CD4-positive, alpha-beta memory T cell (primary cell): Measurements from ENCODE around the gene PAXX. TPM values are rescaled to one million over a fixed set of nuclear protein-coding genes. Genes with fewer than 3 reads are reported as not detected.
"Not testable (repeated sequence)": the region's sequence is repeated elsewhere in the genome, so short reads cannot be mapped to it uniquely, and the experiment has no call there.

Source experiments
- CTCF ChIA-PET: fragments of 350-600 bp; sonication (Branson Sonifier 250); formaldehyde crosslinking; loops from one replicate; lab custom pipeline; 2021; ENCODE audit warnings: inconsistent platforms; ENCODE audit not compliant: partially characterized antibody; lab: Charles Lee
- POLR2A ChIA-PET: fragments of 350-600 bp; sonication (Branson Sonifier 250); formaldehyde crosslinking; loops from one replicate; lab custom pipeline; 2021; ENCODE audit not compliant: partially characterized antibody; lab: Charles Lee
- DNase-seq, 5 donors: peaks; one replicate each; pipeline versions ENCODE4 v3.0.0 to v3.0.0-alpha.2; 2020 to 2022; ENCODE audit warnings: mixed read lengths in 1 of 5
- H3K27ac ChIP-seq: one replicate; pipeline ENCODE4 v1.7.0; 2013; ENCODE audit warnings: low read depth, low read length
- H3K27me3 ChIP-seq: 2 replicates; pipeline ENCODE4 v1.7.0; 2013; ENCODE audit warnings: mild to moderate bottlenecking, low read length, moderate library complexity; ENCODE audit not compliant: insufficient read depth
- H3K36me3 ChIP-seq: 2 replicates; pipeline ENCODE4 v1.7.0; 2013; ENCODE audit warnings: mild to moderate bottlenecking, low read length, moderate library complexity; ENCODE audit not compliant: insufficient read depth
- H3K4me1 ChIP-seq: 2 replicates; pipeline ENCODE4 v1.7.0; 2013; ENCODE audit warnings: mild to moderate bottlenecking, low read length, moderate library complexity; ENCODE audit not compliant: insufficient read depth
- H3K4me3 ChIP-seq, 2 donors: one replicate each; pipeline ENCODE4 v1.7.0; 2013; ENCODE audit warnings: low read length in 2 of 2, mild to moderate bottlenecking in 1 of 2
- H3K9me3 ChIP-seq, 2 donors: one replicate each; pipeline ENCODE4 v1.7.0; 2013; ENCODE audit warnings: low read length in 2 of 2, control low read depth in 1 of 2; ENCODE audit not compliant: control insufficient read depth in 1 of 2
- H3K27ac Mint-ChIP-seq, 7 donors: one replicate each; pipeline ENCODE4 v1.8.0; 2020 to 2021; ENCODE audit warnings: mixed read lengths in 7 of 7, mild to moderate bottlenecking in 6 of 7, inconsistent platforms in 3 of 7, moderate library complexity in 3 of 7
- H3K27me3 Mint-ChIP-seq, 2 donors: one replicate each; pipeline ENCODE4 v1.8.0; 2020 to 2021; ENCODE audit warnings: mixed read lengths in 2 of 2
- H3K36me3 Mint-ChIP-seq, 2 donors: one replicate each; pipeline ENCODE4 v1.8.0; 2020 to 2021; ENCODE audit warnings: mixed read lengths in 2 of 2, inconsistent platforms in 1 of 2, mild to moderate bottlenecking in 1 of 2
- H3K4me1 Mint-ChIP-seq, 4 donors: one replicate each; pipeline ENCODE4 v1.8.0; 2020 to 2021; ENCODE audit warnings: mixed read lengths in 4 of 4, mild to moderate bottlenecking in 1 of 4
- H3K4me3 Mint-ChIP-seq, 8 donors: one replicate each; pipeline ENCODE4 v1.8.0; 2020 to 2021; ENCODE audit warnings: mixed read lengths in 8 of 8, mild to moderate bottlenecking in 7 of 8, moderate library complexity in 6 of 8, inconsistent platforms in 3 of 8
- H3K9me3 Mint-ChIP-seq, 8 donors: one replicate each; pipeline ENCODE4 v1.8.0; 2020 to 2021; ENCODE audit warnings: mixed read lengths in 8 of 8, mild to moderate bottlenecking in 5 of 8, inconsistent platforms in 3 of 8, moderate library complexity in 1 of 8
- intact Hi-C: fragments of 100-400 bp; cut with micrococcal nuclease; formaldehyde crosslinking; loops from one replicate; pipeline ENCODE4 v1.15.1; 2023
- polyA plus RNA-seq, 2 donors: library from polyadenylated mRNA; unstranded; fragments of 300-500 nt; fragmentation: Illumina TruSeq; gene quantifications; one replicate each; pipeline ENCODE4 v1.2.3, GENCODE V29; 2021
- total RNA-seq, 2 experiments: library from RNA; stranded (reverse); gene quantifications; one replicate each; pipeline ENCODE4 v1.2.3, GENCODE V29; 2021

PAXX gene
- total and polyA plus RNA-seq, 4 experiments from 2014 or later, result 76.0 to 103 (median 97.5) TPM

DNA sequence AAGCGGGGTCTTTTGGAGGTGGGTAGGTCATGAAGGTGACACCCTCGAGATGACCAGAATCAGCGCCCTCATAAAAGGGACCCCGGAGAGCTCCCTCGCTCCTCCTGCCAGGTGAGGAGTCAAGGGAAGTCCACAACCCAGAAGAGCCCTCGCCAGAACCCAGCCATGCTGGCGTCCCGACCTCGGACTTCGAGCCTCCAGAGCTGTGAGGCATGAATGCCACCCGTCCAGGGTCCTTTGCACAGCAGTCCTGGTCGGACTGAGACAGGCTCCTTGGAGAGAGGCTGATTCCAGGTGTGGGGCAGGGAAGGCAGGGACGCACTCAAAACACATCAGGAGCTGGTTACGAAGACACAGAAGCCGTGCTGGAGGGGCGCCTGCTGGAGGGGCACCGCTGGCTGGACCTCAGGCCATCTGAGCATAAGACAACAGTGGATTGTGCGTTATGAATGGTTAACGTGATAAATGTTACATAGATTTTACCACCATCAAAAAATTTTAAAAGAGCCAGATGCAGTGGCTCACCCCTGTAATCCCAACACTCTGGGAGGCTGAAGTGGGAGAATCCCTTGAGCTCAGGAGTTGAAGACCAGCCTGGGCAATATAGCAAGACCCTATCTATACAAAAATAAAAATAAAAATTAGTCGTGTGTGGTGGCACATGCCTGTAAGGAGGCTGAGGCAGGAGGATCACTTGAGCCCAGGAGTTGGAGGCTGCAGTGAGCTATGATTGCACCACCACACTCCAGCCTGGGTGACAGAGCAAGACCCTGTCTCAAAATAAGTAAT, 9.8 kb downstream of the PAXX start:
- Histone ChIP-seq H3K27ac (no peak overlapping the region), H3K4me3 (no peak overlapping the region), H3K36me3 (no peaks in the 10 kb centered on the region), H3K9me3 (no peaks in the 10 kb centered on the region), H3K27me3 (no peaks in the 10 kb centered on the region), H3K4me1 (peaks cover 31% of the 10 kb centered on the region)
- Mint-ChIP-seq H3K9me3 (peaks cover 0 to 2% (median 0%) of the 10 kb centered on the region in 8 donors), H3K27me3 (no peaks in the 10 kb centered on the region), H3K4me1 (peaks cover 13 to 38% (median 19%) of the 10 kb centered on the region in 4 donors), H3K4me3 (no peak overlapping the region), H3K36me3 (no peaks in the 10 kb centered on the region), H3K27ac (no peak overlapping the region)
- ChIA-PET CTCF (interaction anchor here (0.6 to 3.9 kb wide), 8 partner anchors 15 to 54 kb away, joined by 3 to 18 read pairs (median 4); partner anchors contain the start of gene ABCA2), POLR2A (interaction anchor here (1.1 to 1.2 kb wide), 2 partner anchors 9 to 128 kb away, joined by 3 read pairs; partner anchors contain the start of gene PAXX)
- DNase-seq, result no peak
- intact Hi-C loops, result no loop called here

DNA sequence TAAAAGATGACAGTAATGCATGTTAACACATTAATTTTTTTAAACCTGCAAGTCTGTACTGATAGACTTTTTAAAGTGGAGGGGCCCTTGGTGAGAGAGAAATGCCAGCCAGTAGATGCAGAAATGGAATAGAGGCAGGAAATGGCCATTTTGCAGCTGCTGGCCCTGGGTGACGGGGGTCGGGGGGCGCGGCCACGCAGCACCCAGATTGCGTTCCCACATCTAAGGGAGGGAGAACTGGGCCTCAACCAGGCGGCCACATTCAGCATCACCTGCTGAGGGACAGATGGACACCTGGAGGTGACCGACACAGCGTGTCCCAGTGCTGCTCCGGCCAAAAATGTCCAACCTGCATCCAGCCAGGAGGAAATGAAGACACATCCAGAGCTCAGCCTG, 10.4 kb downstream of the PAXX start:
- ChIA-PET CTCF (interaction anchor here (0.6 to 3.9 kb wide), 5 partner anchors 27 to 69 kb away, joined by 3 to 18 read pairs (median 3); no protein-coding TSS in a partner anchor), POLR2A (interaction anchor here (1.2 kb wide), 1 partner anchor 10 kb away, joined by 3 read pairs; the partner anchor contains the start of gene PAXX)
- no peak overlapping the region for H3K4me3 Mint-ChIP-seq
- peaks cover 11 to 34% (median 15%) of the 10 kb centered on the region in 4 donors for H3K4me1 Mint-ChIP-seq
- Histone ChIP-seq H3K27me3 (no peaks in the 10 kb centered on the region), H3K4me1 (peaks cover 25% of the 10 kb centered on the region), H3K36me3 (no peaks in the 10 kb centered on the region), H3K9me3 (no peaks in the 10 kb centered on the region), H3K27ac (no peak overlapping the region), H3K4me3 (no peak overlapping the region)
- no peaks in the 10 kb centered on the region for H3K36me3 Mint-ChIP-seq
- intact Hi-C loops, result no loop called here
- H3K27ac Mint-ChIP-seq, result no peak overlapping the region
- DNase-seq, result no peak
- H3K9me3 Mint-ChIP-seq, result peaks cover 0 to 2% (median 0%) of the 10 kb centered on the region in 8 donors
- no peaks in the 10 kb centered on the region for H3K27me3 Mint-ChIP-seq

DNA sequence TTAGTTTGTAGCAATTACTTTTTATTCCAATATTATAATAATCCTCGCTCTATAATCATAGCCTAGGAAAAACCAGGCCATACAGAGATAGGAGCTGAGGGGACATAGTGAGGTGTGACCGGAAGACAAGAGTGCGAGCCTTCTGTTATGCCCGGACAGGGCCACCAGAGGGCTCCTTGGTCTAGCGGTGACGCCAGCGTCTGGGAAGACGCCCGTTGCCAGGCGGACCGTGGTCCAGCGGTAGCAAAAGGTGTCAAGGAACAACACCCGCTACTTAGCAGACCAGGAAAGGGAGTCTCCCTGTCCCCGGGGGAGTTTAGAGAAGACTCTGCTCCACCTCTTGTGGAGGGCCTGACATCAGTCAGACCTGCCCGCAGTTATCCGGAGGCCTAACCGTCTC, 12.1 kb downstream of the PAXX start:
- H3K4me1 ChIP-seq, result peaks cover 12% of the 10 kb centered on the region

DNA sequence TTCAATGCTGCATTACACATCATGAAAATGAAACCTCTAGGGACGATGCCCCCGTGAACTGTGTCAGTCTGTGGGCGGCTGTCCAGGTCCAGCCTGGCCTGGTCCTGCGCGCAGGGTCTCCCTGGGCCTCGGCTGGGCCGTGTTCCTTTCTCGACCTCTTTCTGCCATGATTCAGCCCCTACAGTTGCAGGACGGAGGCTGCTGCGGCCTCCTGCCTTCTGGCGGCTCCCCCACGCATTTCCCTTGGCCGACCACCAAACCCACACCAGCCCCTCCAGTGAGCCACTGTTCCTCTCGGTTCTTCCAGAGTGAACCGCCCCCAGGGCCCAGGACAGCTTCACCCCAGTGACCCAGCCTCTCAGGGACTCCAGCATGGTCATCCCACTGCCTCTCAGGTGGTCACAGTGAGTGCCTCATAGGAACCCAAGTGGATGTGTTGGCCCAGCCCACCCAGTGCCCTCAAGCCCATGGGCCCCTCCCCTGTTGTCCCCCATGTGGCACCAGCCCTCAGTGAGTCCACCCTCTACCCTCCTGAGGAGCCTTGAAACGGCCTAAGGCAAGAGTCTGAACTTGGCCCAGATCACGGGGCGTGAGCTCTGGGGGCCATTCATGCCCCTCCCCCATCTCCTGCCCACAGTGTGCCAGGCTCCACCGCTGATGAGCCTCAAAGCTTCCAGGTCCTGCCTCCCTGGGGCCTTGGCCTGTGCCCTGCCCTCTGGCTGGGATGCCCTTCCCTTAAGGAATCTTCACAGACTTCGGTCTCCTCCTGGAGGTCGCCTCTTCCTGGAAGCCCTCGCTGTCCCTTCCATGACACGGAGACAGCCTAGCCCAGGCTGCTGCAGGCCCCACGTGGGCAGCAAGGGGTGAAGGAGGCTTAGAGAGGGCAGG, 14.1 kb downstream of the PAXX start:
- Mint-ChIP-seq H3K27me3 (no peaks in the 10 kb centered on the region), H3K36me3 (peaks cover 0 to under 1% of the 10 kb centered on the region in 2 donors), H3K9me3 (peaks cover 0 to 2% (median 0%) of the 10 kb centered on the region in 8 donors), H3K4me3 (no peak overlapping the region), H3K27ac (peak overlapping the region in 2 of 7 donors; percentile 42 to 79), H3K4me1 (peaks cover 0 to 5% (median 0%) of the 10 kb centered on the region in 4 donors)
- Histone ChIP-seq H3K27me3 (no peaks in the 10 kb centered on the region), H3K4me3 (no peak overlapping the region), H3K36me3 (no peaks in the 10 kb centered on the region), H3K9me3 (no peaks in the 10 kb centered on the region), H3K27ac (no peak overlapping the region), H3K4me1 (no peaks in the 10 kb centered on the region)
- intact Hi-C loops, result no loop called here
- ChIA-PET CTCF (interaction anchor here (1.1 to 1.4 kb wide), 3 partner anchors 15 to 29 kb away, joined by 3 read pairs; no protein-coding TSS in a partner anchor), POLR2A (interaction anchor here (1.2 to 1.4 kb wide), 3 partner anchors 21 to 28 kb away, joined by 3 to 4 read pairs (median 3); no protein-coding TSS in a partner anchor)
- DNase-seq, result no peak

More for the DNA sequence above, 12.1 kb downstream of the PAXX start:
- H3K27me3 Mint-ChIP-seq, H3K9me3 ChIP-seq, H3K36me3 ChIP-seq, DNase-seq, H3K27ac ChIP-seq, H3K27ac Mint-ChIP-seq, intact Hi-C loops, H3K27me3 ChIP-seq, H3K4me3 ChIP-seq, H3K36me3 Mint-ChIP-seq, H3K9me3 Mint-ChIP-seq, H3K4me3 Mint-ChIP-seq: not testable (repeated sequence)
- ChIA-PET CTCF (interaction anchor here (0.7 to 3.9 kb wide), 3 partner anchors 15 to 31 kb away, joined by 3 to 18 read pairs (median 4); no protein-coding TSS in a partner anchor), POLR2A (interaction anchor here (1.3 kb wide), 1 partner anchor 8 kb away, joined by 3 read pairs; the partner anchor contains the start of gene CLIC3)
- peaks cover 5 to 21% (median 6%) of the 10 kb centered on the region in 4 donors for H3K4me1 Mint-ChIP-seq

DNA sequence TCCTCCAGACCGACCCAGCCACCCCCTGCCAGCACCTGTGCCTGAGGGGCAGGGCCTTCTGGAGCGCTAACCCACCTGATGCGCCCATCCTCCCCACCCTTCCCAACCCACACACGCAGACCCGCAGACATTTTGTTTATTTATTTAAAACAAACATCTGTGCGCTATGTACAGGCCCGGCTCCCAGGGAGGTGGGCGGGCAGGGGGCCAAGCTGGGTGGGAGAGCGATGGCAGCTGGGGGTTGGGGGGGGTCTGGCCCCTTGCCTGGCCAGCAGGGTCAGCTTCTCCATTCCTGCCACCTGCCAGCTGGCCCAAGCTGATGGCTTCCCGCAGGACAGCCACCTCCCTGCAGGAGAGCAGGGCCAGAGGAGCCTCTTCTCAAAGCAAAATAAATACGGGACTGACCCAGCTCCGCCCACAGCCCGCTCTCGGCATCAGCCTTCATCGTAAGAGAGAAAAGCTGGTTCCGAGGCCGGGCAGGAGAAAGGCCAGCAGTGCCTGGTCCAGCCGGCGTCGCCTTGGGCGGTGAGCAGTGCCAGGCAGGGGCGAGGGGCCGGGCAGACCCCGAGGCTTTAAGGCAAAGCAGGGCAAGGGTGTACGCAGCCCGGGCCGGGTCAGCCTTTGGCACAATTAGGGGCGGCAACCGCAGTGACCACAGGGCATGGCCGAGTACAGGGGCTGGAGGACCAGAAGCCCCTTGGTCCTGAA, 15.0 kb downstream of the PAXX start:
- CTCF ChIA-PET, result interaction anchor here (1.1 to 1.4 kb wide), 2 partner anchors 14 to 28 kb away, joined by 3 read pairs; no protein-coding TSS in a partner anchor

DNA sequence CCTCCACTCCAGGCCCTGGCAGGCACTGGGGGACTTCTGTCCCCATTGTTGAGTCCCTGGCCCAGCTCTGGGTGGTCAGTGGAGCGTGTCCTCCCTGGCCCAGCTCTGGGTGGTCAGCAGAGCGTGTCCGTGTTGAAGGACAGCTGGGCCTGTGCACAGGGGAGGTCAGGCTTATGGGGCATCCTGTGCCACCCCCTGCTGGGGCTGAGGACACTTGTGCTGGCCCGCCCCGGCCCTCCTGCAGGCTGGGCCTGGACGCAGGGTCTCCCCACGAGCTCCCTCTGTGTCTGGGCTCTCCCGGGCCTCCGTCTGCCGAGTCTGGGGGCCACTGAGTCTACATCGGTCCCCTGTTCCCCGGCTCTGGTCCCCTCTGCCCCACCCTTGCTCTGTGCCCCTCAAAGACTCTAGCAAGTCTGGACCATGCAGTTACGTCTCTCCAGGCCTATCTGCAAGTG, 15.6 kb downstream of the PAXX start:
- POLR2A ChIA-PET, result interaction anchor here (1.4 to 1.5 kb wide), 2 partner anchors 19 to 27 kb away, joined by 3 to 4 read pairs; no protein-coding TSS in a partner anchor
- H3K4me3 Mint-ChIP-seq, result no peak overlapping the region

More for the DNA sequence above, 15.0 kb downstream of the PAXX start:
- Histone ChIP-seq H3K9me3 (no peaks in the 10 kb centered on the region), H3K27ac (no peak overlapping the region), H3K4me3 (no peak overlapping the region), H3K27me3 (no peaks in the 10 kb centered on the region), H3K4me1 (no peaks in the 10 kb centered on the region), H3K36me3 (no peaks in the 10 kb centered on the region)
- no peak overlapping the region for H3K27ac Mint-ChIP-seq
- intact Hi-C loops, result no loop called here
- H3K4me1 Mint-ChIP-seq, result peaks cover 0 to 5% (median 0%) of the 10 kb centered on the region in 4 donors
- no peaks in the 10 kb centered on the region for H3K27me3 Mint-ChIP-seq
- H3K36me3 Mint-ChIP-seq, result peaks cover 0 to 3% of the 10 kb centered on the region in 2 donors
- no peak overlapping the region for H3K4me3 Mint-ChIP-seq
- POLR2A ChIA-PET, result interaction anchor here (1.4 to 1.5 kb wide), 2 partner anchors 20 to 28 kb away, joined by 3 to 4 read pairs; no protein-coding TSS in a partner anchor
- DNase-seq, result no peak
- peaks cover 0 to 2% (median 0%) of the 10 kb centered on the region in 8 donors for H3K9me3 Mint-ChIP-seq

More for the DNA sequence above, 15.6 kb downstream of the PAXX start:
- peaks cover 0 to 5% of the 10 kb centered on the region in 2 donors for H3K36me3 Mint-ChIP-seq
- no peaks in the 10 kb centered on the region for H3K27me3 ChIP-seq
- peaks cover 0 to 2% (median 0%) of the 10 kb centered on the region in 8 donors for H3K9me3 Mint-ChIP-seq
- H3K27ac Mint-ChIP-seq, result no peak overlapping the region
- no peak overlapping the region for H3K4me3 ChIP-seq
- no peaks in the 10 kb centered on the region for H3K4me1 ChIP-seq
- DNase-seq, result no peak
- no peaks in the 10 kb centered on the region for H3K9me3 ChIP-seq
- CTCF ChIA-PET, result interaction anchor here (1.1 to 1.4 kb wide), 2 partner anchors 13 to 28 kb away, joined by 3 read pairs; no protein-coding TSS in a partner anchor
- H3K36me3 ChIP-seq, result no peaks in the 10 kb centered on the region
- peaks cover 0 to 5% (median 0%) of the 10 kb centered on the region in 4 donors for H3K4me1 Mint-ChIP-seq
- no peak overlapping the region for H3K27ac ChIP-seq
- H3K27me3 Mint-ChIP-seq, result no peaks in the 10 kb centered on the region
- intact Hi-C loops, result no loop called here
